HepG2 (cell line): ENCODE results near the gene IGFBP6. TPM values are rescaled to one million over a fixed set of nuclear protein-coding genes. Genes with fewer than 3 reads are reported as not detected.

ENCODE experiments used
- FOXO1 ChIP-seq: sonication (generic); formaldehyde crosslinking; IDR thresholded peaks from 2 replicates; pipeline ENCODE4 v1.4.0; 2020; ENCODE audit warnings: missing genetic modification reagents
- MZF1 ChIP-seq: sonication (generic); formaldehyde crosslinking; IDR thresholded peaks from 2 replicates; pipeline ENCODE4 v1.8.1; 2023; ENCODE audit warnings: mild to moderate bottlenecking, missing genetic modification reagents, borderline replicate concordance
- NFYC ChIP-seq: IDR thresholded peaks from 2 replicates; pipeline ENCODE4 v1.6.1; 2016; ENCODE audit warnings: missing genetic modification reagents, missing compliant biosample characterization
- PCBP1 ChIP-seq: fragments of 200-400 bp; formaldehyde crosslinking; IDR thresholded peaks from 2 replicates; pipeline ENCODE4 v1.6.1; 2017; ENCODE audit warnings: mild to moderate bottlenecking, low read depth, low read length, borderline replicate concordance
- TEAD3 ChIP-seq: optimal IDR thresholded peaks from 2 replicates; pipeline ENCODE3; 2016; ENCODE audit warnings: borderline replicate concordance
- ZNF230 ChIP-seq: sonication (generic); formaldehyde crosslinking; IDR thresholded peaks from 2 replicates; pipeline ENCODE4 v1.4.0; 2020; ENCODE audit warnings: mild to moderate bottlenecking, missing genetic modification reagents
- ZNF589 ChIP-seq: sonication (generic); formaldehyde crosslinking; conservative IDR thresholded peaks from 2 replicates; pipeline ENCODE4 v1.8.0; 2022; ENCODE audit warnings: mild to moderate bottlenecking, moderate library complexity, missing genetic modification reagents
- ZNF615 ChIP-seq: sonication (generic); formaldehyde crosslinking; IDR thresholded peaks from 2 replicates; pipeline ENCODE4 v1.5.0; 2020; ENCODE audit warnings: mild to moderate bottlenecking, missing genetic modification reagents, borderline replicate concordance
- polyA plus RNA-seq, 8 experiments: library from polyadenylated mRNA; depleted of rRNA in 3 of 8; stranded (reverse) in 7 of 8; unstranded in 1 of 8; fragments of >200 nt; fragmentation: Illumina TruSeq in 4 of 8; extraction: Trizol in 4 of 8; gene quantifications; 2 replicates each; pipeline versions ENCODE4 v1.2.1 to v1.2.3, GENCODE V29; 2011 to 2016; ENCODE audit warnings: low read depth in 4 of 8, missing spikeins in 1 of 8, mixed read lengths in 1 of 8; ENCODE audit not compliant: insufficient read depth in 1 of 8
- total RNA-seq, 5 experiments: library from RNA; depleted of rRNA; stranded (reverse); fragments of >200 nt; fragmentation: Illumina TruSeq; extraction: Trizol; gene quantifications; 2 replicates each; pipeline ENCODE4 v1.2.3, GENCODE V29; 2016; ENCODE audit warnings: low read depth in 1 of 5
- TF ChIP-seq, protein P1 (sequence below): sonication (generic); formaldehyde crosslinking; IDR thresholded peaks from 2 replicates; pipeline ENCODE4 v1.4.0; 2020; ENCODE audit warnings: missing genetic modification reagents
- TF ChIP-seq, protein P2 (sequence below), 2 experiments: IDR thresholded peaks; 2 replicates each; pipeline ENCODE4 v1.6.1; 2011 to 2012; ENCODE audit warnings: low read length in 2 of 2, borderline replicate concordance in 1 of 2, low read depth in 1 of 2, mild to moderate bottlenecking in 1 of 2, moderate library complexity in 1 of 2
- TF ChIP-seq, protein P3 (sequence below): sonication (generic); formaldehyde crosslinking; IDR thresholded peaks from 2 replicates; pipeline ENCODE4 v1.8.1; 2023; ENCODE audit warnings: mild to moderate bottlenecking, missing genetic modification reagents

The IGFBP6 gene
- total and polyA plus RNA-seq, 2 of the 13 experiments (the other 11 are each of a cell fraction or from before 2014, with no cell fraction given) = 3.9 to 25.2 TPM

DNA sequence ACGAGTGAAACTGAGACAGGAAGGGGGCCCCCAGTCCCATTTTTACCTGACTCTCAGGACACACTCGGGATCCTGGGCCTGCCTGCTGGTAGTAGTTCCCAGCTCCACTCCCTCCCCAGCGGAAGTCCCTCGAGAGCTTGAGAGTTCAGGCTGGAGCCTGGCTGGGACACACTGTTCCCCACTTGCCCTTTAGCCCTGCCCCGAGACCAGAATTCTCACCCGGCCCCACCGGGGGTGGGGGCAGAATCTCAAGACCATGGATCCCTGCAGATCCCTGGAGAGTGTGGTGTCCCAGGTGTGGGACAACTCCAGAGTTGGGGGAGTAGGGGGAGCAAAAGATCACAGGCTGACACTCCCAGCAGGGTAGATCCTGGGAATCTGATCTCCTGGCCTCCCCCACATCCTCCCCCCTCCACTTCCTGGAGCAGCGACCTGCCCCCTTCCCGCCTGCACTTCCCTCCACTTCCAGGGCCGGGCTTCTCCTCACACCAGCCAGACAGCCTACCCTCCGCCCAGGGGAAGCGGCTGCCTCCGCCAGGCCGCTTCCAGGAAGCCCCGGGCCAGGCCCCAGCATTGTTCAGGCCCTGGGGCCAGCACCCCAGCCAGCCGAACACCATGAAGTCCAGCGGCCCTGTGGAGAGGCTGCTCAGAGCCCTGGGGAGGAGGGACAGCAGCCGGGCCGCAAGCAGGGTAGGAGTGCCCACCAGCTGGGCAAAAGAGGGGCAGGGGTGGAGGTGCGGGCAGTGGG is 47.7 kb upstream of the IGFBP6 start, which contains the start of gene TNS2 (continued):
- TF ChIP-seq MZF1 (CRISPR knock-in tag) (no peak), ZNF615 (CRISPR knock-in tag) (no peak), TEAD3 (CRISPR knock-in tag) (peak; percentile 47), PCBP1 (no peak), ZNF589 (no peak), NFYC (CRISPR knock-in tag) (no peak), ZNF230 (CRISPR knock-in tag) (no peak), FOXO1 (CRISPR knock-in tag) (no peak)
- TF ChIP-seq, protein P1, sequence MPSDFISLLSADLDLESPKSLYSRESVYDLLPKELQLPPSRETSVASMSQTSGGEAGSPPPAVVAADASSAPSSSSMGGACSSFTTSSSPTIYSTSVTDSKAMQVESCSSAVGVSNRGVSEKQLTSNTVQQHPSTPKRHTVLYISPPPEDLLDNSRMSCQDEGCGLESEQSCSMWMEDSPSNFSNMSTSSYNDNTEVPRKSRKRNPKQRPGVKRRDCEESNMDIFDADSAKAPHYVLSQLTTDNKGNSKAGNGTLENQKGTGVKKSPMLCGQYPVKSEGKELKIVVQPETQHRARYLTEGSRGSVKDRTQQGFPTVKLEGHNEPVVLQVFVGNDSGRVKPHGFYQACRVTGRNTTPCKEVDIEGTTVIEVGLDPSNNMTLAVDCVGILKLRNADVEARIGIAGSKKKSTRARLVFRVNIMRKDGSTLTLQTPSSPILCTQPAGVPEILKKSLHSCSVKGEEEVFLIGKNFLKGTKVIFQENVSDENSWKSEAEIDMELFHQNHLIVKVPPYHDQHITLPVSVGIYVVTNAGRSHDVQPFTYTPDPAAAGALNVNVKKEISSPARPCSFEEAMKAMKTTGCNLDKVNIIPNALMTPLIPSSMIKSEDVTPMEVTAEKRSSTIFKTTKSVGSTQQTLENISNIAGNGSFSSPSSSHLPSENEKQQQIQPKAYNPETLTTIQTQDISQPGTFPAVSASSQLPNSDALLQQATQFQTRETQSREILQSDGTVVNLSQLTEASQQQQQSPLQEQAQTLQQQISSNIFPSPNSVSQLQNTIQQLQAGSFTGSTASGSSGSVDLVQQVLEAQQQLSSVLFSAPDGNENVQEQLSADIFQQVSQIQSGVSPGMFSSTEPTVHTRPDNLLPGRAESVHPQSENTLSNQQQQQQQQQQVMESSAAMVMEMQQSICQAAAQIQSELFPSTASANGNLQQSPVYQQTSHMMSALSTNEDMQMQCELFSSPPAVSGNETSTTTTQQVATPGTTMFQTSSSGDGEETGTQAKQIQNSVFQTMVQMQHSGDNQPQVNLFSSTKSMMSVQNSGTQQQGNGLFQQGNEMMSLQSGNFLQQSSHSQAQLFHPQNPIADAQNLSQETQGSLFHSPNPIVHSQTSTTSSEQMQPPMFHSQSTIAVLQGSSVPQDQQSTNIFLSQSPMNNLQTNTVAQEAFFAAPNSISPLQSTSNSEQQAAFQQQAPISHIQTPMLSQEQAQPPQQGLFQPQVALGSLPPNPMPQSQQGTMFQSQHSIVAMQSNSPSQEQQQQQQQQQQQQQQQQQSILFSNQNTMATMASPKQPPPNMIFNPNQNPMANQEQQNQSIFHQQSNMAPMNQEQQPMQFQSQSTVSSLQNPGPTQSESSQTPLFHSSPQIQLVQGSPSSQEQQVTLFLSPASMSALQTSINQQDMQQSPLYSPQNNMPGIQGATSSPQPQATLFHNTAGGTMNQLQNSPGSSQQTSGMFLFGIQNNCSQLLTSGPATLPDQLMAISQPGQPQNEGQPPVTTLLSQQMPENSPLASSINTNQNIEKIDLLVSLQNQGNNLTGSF (CRISPR knock-in tag) = no peak
- TF ChIP-seq, protein P2, sequence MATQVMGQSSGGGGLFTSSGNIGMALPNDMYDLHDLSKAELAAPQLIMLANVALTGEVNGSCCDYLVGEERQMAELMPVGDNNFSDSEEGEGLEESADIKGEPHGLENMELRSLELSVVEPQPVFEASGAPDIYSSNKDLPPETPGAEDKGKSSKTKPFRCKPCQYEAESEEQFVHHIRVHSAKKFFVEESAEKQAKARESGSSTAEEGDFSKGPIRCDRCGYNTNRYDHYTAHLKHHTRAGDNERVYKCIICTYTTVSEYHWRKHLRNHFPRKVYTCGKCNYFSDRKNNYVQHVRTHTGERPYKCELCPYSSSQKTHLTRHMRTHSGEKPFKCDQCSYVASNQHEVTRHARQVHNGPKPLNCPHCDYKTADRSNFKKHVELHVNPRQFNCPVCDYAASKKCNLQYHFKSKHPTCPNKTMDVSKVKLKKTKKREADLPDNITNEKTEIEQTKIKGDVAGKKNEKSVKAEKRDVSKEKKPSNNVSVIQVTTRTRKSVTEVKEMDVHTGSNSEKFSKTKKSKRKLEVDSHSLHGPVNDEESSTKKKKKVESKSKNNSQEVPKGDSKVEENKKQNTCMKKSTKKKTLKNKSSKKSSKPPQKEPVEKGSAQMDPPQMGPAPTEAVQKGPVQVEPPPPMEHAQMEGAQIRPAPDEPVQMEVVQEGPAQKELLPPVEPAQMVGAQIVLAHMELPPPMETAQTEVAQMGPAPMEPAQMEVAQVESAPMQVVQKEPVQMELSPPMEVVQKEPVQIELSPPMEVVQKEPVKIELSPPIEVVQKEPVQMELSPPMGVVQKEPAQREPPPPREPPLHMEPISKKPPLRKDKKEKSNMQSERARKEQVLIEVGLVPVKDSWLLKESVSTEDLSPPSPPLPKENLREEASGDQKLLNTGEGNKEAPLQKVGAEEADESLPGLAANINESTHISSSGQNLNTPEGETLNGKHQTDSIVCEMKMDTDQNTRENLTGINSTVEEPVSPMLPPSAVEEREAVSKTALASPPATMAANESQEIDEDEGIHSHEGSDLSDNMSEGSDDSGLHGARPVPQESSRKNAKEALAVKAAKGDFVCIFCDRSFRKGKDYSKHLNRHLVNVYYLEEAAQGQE (IDR thresholded peaks at IDR 0.05; ENCODE audit: borderline replicate concordance in 1 of 2, low read depth in 1 of 2, low read length in 2 of 2) = peak in 1 of 2 experiments; percentile 28; a peak in 1 of 4 replicates
- TF ChIP-seq, protein P3, sequence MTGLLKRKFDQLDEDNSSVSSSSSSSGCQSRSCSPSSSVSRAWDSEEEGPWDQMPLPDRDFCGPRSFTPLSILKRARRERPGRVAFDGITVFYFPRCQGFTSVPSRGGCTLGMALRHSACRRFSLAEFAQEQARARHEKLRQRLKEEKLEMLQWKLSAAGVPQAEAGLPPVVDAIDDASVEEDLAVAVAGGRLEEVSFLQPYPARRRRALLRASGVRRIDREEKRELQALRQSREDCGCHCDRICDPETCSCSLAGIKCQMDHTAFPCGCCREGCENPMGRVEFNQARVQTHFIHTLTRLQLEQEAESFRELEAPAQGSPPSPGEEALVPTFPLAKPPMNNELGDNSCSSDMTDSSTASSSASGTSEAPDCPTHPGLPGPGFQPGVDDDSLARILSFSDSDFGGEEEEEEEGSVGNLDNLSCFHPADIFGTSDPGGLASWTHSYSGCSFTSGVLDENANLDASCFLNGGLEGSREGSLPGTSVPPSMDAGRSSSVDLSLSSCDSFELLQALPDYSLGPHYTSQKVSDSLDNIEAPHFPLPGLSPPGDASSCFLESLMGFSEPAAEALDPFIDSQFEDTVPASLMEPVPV (CRISPR knock-in tag) = no peak; the same call in 1 of the 2 replicates
